Neutrophil (primary cell): ENCODE data around the gene FARSB.

ENCODE experiments used
- H3K27ac ChIP-seq: fragments of 200-600 bp; sonication (generic); 2 replicates; pipeline ENCODE4 v1.5.1; 2016; ENCODE audit warnings: mild to moderate bottlenecking, moderate library complexity
- H3K27me3 ChIP-seq: fragments of 200-600 bp; sonication (generic); 2 replicates; pipeline ENCODE4 v1.6.0; 2016; ENCODE audit warnings: mild to moderate bottlenecking
- H3K36me3 ChIP-seq: fragments of 200-600 bp; sonication (generic); 2 replicates; pipeline ENCODE4 v1.5.1; 2017
- H3K4me1 ChIP-seq, 2 experiments: fragments of 200-600 bp in 1 of 2; sonication (generic) in 1 of 2; 1 replicate in 1 of 2; 2 replicates in 1 of 2; pipeline versions ENCODE4 v1.5.1 to v1.6.1; 2013 to 2016; ENCODE audit warnings: low read depth in 1 of 2, low read length in 1 of 2, mild to moderate bottlenecking in 1 of 2, moderate library complexity in 1 of 2; ENCODE audit not compliant: control insufficient read depth in 1 of 2, insufficient read depth in 1 of 2
- H3K4me3 ChIP-seq, 2 experiments: fragments of 200-600 bp in 1 of 2; sonication (generic) in 1 of 2; 1 replicate in 1 of 2; 2 replicates in 1 of 2; pipeline ENCODE4 v1.5.1; 2013 to 2016; ENCODE audit warnings: low read depth in 1 of 2, low read length in 1 of 2, mild to moderate bottlenecking in 1 of 2, moderate library complexity in 1 of 2
- H3K9me3 ChIP-seq: fragments of 200-600 bp; sonication (generic); 2 replicates; pipeline ENCODE4 v1.5.1; 2016
- TF ChIP-seq, protein P1 (sequence below): fragments of 200-600 bp; sonication (generic); IDR thresholded peaks from 2 replicates; pipeline ENCODE4 v1.5.1; 2016; ENCODE audit warnings: antibody characterized with exemption

The FARSB gene

DNA sequence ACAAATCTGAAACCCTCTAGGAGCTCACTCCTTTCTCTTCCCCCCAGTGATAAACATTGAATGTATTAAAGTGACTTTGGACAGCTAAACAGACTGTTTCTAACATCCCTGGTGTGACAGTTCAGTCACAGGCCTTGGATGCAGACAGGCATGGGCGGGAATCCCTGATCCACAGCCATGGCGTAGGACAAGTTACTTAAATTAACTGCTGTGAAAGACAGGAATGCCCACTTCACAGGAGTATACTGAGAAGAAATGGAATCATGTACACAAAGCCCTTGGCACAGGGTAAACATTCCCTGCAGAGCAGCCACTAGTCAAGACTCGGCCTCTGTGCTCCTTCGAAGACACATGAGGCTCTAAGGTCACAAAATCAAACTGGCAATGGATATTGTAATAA is 34.0 kb downstream of the FARSB start:
- TF ChIP-seq, protein P1, sequence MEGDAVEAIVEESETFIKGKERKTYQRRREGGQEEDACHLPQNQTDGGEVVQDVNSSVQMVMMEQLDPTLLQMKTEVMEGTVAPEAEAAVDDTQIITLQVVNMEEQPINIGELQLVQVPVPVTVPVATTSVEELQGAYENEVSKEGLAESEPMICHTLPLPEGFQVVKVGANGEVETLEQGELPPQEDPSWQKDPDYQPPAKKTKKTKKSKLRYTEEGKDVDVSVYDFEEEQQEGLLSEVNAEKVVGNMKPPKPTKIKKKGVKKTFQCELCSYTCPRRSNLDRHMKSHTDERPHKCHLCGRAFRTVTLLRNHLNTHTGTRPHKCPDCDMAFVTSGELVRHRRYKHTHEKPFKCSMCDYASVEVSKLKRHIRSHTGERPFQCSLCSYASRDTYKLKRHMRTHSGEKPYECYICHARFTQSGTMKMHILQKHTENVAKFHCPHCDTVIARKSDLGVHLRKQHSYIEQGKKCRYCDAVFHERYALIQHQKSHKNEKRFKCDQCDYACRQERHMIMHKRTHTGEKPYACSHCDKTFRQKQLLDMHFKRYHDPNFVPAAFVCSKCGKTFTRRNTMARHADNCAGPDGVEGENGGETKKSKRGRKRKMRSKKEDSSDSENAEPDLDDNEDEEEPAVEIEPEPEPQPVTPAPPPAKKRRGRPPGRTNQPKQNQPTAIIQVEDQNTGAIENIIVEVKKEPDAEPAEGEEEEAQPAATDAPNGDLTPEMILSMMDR: no peak
- Histone ChIP-seq H3K9me3 (no peaks in the 10 kb centered on the region), H3K4me1 (peaks cover 39 to 48% of the 10 kb centered on the region in 2 experiments), H3K36me3 (no peaks in the 10 kb centered on the region), H3K4me3 (no peak overlapping the region), H3K27me3 (no peaks in the 10 kb centered on the region), H3K27ac (peak overlapping the region; percentile 72)

DNA sequence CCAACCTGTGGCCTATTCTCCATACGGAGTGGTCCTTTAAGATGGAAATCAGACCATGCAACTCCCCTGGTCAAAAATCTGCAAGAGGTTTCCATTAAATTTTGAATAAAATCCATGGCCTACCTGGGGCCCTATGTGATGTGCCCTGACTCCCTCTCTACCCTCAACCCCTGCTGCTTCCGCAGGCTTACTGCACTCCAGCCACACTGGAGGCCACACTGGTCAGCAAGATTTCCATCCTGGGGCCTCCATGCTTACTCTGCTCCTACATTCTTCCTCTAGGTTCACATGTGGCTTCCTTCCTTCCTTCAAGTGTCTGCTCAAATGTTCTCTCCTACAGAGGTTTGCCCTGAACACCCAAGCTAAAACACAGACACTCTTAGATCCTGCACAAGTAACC is 40.6 kb downstream of the FARSB start:
- no peaks in the 10 kb centered on the region for H3K36me3 ChIP-seq
- TF ChIP-seq, protein P1: no peak
- peaks cover 19 to 32% of the 10 kb centered on the region in 2 experiments for H3K4me1 ChIP-seq
- no peak overlapping the region for H3K27ac ChIP-seq
- no peaks in the 10 kb centered on the region for H3K9me3 ChIP-seq
- H3K27me3 ChIP-seq: no peaks in the 10 kb centered on the region
- no peak overlapping the region for H3K4me3 ChIP-seq

DNA sequence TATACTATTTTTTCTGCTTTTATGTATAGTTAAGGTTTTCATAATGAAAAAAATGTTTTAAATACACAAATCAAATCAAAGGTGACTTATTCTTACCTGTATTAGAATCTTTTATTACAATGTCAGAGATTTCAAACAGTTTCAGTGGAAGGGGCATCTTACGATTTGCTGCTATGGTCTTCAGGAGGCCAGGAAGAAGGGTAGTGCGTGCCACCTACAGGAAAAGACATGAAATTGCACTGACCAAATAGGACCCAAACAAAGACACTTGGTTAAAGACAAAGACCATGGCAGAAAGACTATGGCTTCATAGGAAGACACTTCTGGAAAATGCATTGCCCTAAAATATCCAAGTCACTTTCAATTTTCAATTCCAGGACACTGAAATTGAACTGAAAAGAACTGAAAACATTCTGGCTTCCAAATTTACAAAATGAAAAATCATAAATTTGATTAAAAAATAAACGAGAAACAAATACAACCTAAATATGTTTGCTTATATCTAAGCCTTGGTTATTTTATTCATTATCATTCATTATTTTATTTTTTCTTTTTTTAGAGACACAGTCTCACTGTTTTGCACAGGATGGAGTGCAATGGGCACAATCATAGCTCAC is 42.1 kb downstream of the FARSB start:
- TF ChIP-seq, protein P1: peak; percentile 63
- H3K4me3 ChIP-seq: no peak overlapping the region
- peaks cover 13 to 23% of the 10 kb centered on the region in 2 experiments for H3K4me1 ChIP-seq
- H3K27me3 ChIP-seq: no peaks in the 10 kb centered on the region
- H3K36me3 ChIP-seq: no peaks in the 10 kb centered on the region
- H3K27ac ChIP-seq: no peak overlapping the region
- H3K9me3 ChIP-seq: no peaks in the 10 kb centered on the region

DNA sequence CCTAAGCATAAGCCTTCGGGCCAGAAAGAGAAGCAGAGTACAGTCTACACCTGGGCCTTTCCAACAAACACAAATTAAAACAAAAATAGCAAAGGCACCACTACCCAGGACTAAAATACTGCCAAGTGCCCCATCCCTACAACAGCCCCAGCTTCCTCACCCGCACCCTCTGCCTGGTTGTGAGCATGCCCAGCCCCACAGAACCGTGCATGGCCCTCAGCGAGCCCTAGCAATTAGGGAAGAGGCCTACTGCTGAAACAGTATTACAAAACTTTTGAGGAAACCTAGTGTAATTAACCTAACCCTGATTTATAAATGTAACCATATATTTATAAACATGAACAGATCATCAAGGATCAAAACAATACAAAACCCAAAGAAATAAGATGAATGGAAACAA is 44.2 kb downstream of the FARSB start:
- TF ChIP-seq, protein P1: no peak
- Histone ChIP-seq H3K4me1 (peaks cover 13 to 22% of the 10 kb centered on the region in 2 experiments), H3K9me3 (no peaks in the 10 kb centered on the region), H3K36me3 (no peaks in the 10 kb centered on the region), H3K27ac (peak overlapping the region; percentile 64), H3K27me3 (no peaks in the 10 kb centered on the region), H3K4me3 (no peak overlapping the region)

DNA sequence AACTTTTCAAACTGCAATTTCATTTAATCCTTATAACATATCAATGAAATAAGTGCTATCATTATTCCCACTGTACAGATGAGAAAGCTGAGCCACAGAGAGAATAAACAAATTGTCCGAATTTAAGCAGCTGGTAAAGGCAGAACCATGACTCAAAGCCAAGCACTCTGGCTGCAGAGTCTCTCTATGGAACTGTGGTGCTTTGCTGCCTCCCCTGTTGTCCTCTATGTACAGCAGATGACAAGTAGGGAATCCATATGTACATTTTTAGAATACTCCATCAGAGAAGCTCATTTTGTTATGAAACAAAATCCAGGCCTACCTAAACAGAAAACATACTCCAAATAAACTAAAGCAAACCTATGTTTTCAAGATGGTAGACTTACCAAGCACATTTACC is 45.1 kb downstream of the FARSB start:
- Histone ChIP-seq H3K9me3 (no peaks in the 10 kb centered on the region), H3K27ac (no peak overlapping the region), H3K36me3 (no peaks in the 10 kb centered on the region), H3K4me1 (peaks cover 13 to 17% of the 10 kb centered on the region in 2 experiments), H3K27me3 (no peaks in the 10 kb centered on the region), H3K4me3 (no peak overlapping the region)
- TF ChIP-seq, protein P1: no peak
